CD14-positive monocyte (primary cell): ENCODE results near the gene EEFSEC. TPM values are rescaled to one million over a fixed set of nuclear protein-coding genes. Genes with fewer than 3 reads are reported as not detected.

ENCODE experiments used
- DNase-seq, 3 donors: peaks; one replicate each; pipeline ENCODE4 v3.0.0-alpha.2; 2011 to 2022
- H2AFZ ChIP-seq: 2 replicates; pipeline ENCODE4 v1.6.0; 2012; ENCODE audit warnings: mild to moderate bottlenecking, low read depth, low read length, inconsistent platforms; ENCODE audit not compliant: insufficient read depth, poor library complexity, severe bottlenecking
- H3K27ac ChIP-seq, 2 donors: 1 replicate in 1 of 2; 2 replicates in 1 of 2; pipeline ENCODE4 v1.5.1; 2012 to 2013; ENCODE audit warnings: low read length in 2 of 2, control low read depth in 1 of 2, inconsistent platforms in 1 of 2, low read depth in 1 of 2, mild to moderate bottlenecking in 1 of 2
- H3K27me3 ChIP-seq, 2 donors: one replicate each; pipeline versions ENCODE4 v1.6.0 to v1.6.1; 2011 to 2013; ENCODE audit warnings: low read length in 2 of 2; ENCODE audit not compliant: control insufficient read depth in 2 of 2, insufficient read depth in 2 of 2
- H3K36me3 ChIP-seq, 2 donors: replicated peaks in 1 of 2; 1 replicate in 1 of 2; 2 replicates in 1 of 2; pipeline versions ENCODE4 v1.5.1 to v1.6.1; 2012 to 2013; ENCODE audit warnings: low read length in 2 of 2, control low read depth in 1 of 2, inconsistent platforms in 1 of 2, mild to moderate bottlenecking in 1 of 2; ENCODE audit not compliant: insufficient read depth in 2 of 2, control insufficient read depth in 1 of 2
- H3K4me1 ChIP-seq, 2 donors: 1 replicate in 1 of 2; 2 replicates in 1 of 2; pipeline versions ENCODE4 v1.5.1 to v1.6.1; 2012 to 2013; ENCODE audit warnings: low read length in 2 of 2, control low read depth in 1 of 2, inconsistent platforms in 1 of 2, mild to moderate bottlenecking in 1 of 2, moderate library complexity in 1 of 2; ENCODE audit not compliant: insufficient read depth in 2 of 2, control insufficient read depth in 1 of 2
- H3K4me2 ChIP-seq: replicated peaks from 2 replicates; pipeline ENCODE3; 2012; ENCODE audit warnings: low read length, moderate library complexity, mild to moderate bottlenecking; ENCODE audit not compliant: poor library complexity, severe bottlenecking; ENCODE audit errors: extremely low read depth
- H3K4me3 ChIP-seq, 3 experiments: fragments of 200-600 bp in 1 of 3; sonication (generic) in 1 of 3; replicated peaks in 1 of 3; 1 replicate in 2 of 3; 2 replicates in 1 of 3; pipeline ENCODE4 v1.5.1; 2011 to 2013; ENCODE audit warnings: low read length in 3 of 3, mild to moderate bottlenecking in 3 of 3, control low read depth in 2 of 3, low read depth in 2 of 3, inconsistent platforms in 1 of 3, moderate library complexity in 1 of 3
- H3K79me2 ChIP-seq: 2 replicates; pipeline ENCODE4 v1.6.0; 2012; ENCODE audit warnings: mild to moderate bottlenecking, control low read depth, inconsistent platforms, low read length, moderate library complexity; ENCODE audit not compliant: insufficient read depth
- H3K9ac ChIP-seq: 2 replicates; pipeline ENCODE4 v1.6.0; 2017; ENCODE audit warnings: low read length, mild to moderate bottlenecking; ENCODE audit not compliant: insufficient read depth, poor library complexity, severe bottlenecking
- H3K9me3 ChIP-seq, 2 donors: replicated peaks in 1 of 2; 1 replicate in 1 of 2; 2 replicates in 1 of 2; pipeline versions ENCODE4 v1.5.1 to v1.6.1; 2012 to 2013; ENCODE audit warnings: low read length in 2 of 2, control low read depth in 1 of 2; ENCODE audit not compliant: control insufficient read depth in 1 of 2, insufficient read depth in 1 of 2
- H4K20me1 ChIP-seq: 2 replicates; pipeline ENCODE4 v1.6.0; 2012; ENCODE audit warnings: mild to moderate bottlenecking, low read length, control low read depth, moderate library complexity; ENCODE audit not compliant: insufficient read depth
- H3K27ac Mint-ChIP-seq, 7 donors: one replicate each; pipeline ENCODE4 v1.8.0; 2020; ENCODE audit warnings: mild to moderate bottlenecking in 7 of 7, mixed read lengths in 7 of 7, moderate library complexity in 6 of 7, inconsistent platforms in 2 of 7
- H3K27me3 Mint-ChIP-seq, 3 donors: one replicate each; pipeline ENCODE4 v1.8.0; 2021 to 2022; ENCODE audit warnings: low read depth in 3 of 3, mild to moderate bottlenecking in 3 of 3, mixed read lengths in 3 of 3, moderate library complexity in 3 of 3, inconsistent platforms in 1 of 3
- H3K36me3 Mint-ChIP-seq, 2 donors: one replicate each; pipeline ENCODE4 v1.8.0; 2020; ENCODE audit warnings: mixed read lengths in 2 of 2, inconsistent platforms in 1 of 2, mild to moderate bottlenecking in 1 of 2
- H3K4me1 Mint-ChIP-seq: one replicate; pipeline ENCODE4 v1.8.0; 2020; ENCODE audit warnings: mild to moderate bottlenecking, mixed read lengths
- H3K4me3 Mint-ChIP-seq, 2 donors: one replicate each; pipeline ENCODE4 v1.8.0; 2020; ENCODE audit warnings: mild to moderate bottlenecking in 2 of 2, mixed read lengths in 2 of 2, moderate library complexity in 1 of 2
- H3K9me3 Mint-ChIP-seq, 7 donors: one replicate each; pipeline ENCODE4 v1.8.0; 2020 to 2022; ENCODE audit warnings: mixed read lengths in 7 of 7, mild to moderate bottlenecking in 6 of 7, moderate library complexity in 6 of 7, inconsistent platforms in 2 of 7
- CTCF ChIP-seq: fragments of 200-600 bp; IDR thresholded peaks from one replicate; pipeline ENCODE4 v1.8.0; 2022; ENCODE audit warnings: antibody characterized with exemption, mild to moderate bottlenecking
- WGBS: methylation state at CpG from one replicate; pipeline ENCODE4 v1.1.5; 2013; ENCODE audit warnings: missing lambda C conversion rate; ENCODE audit not compliant: insufficient coverage; 5-methylcytosine and 5-hydroxymethylcytosine counted together
- intact Hi-C, 2 donors: fragments of 100-400 bp; cut with micrococcal nuclease; formaldehyde crosslinking; loops; one replicate each; pipeline versions ENCODE4 v1.15.0 to v1.15.1; 2023
- polyA plus RNA-seq, 3 donors: library from polyadenylated mRNA; depleted of rRNA in 1 of 3; unstranded in 2 of 3; stranded (reverse) in 1 of 3; fragments of 300-500 nt in 2 of 3; fragments of >200 nt in 1 of 3; fragmentation: Illumina TruSeq in 2 of 3; gene quantifications; 1 replicate in 2 of 3; 2 replicates in 1 of 3; pipeline ENCODE4 v1.2.3, GENCODE V29; 2012 to 2021

EEFSEC gene
- polyA plus RNA-seq, 3 donors = 13.3 to 14.9 (median 14.9) TPM

GRCh38 chr3:128241741-128242140 is 88.5 kb downstream of the EEFSEC start:
- Histone ChIP-seq H3K79me2 (no peaks in the 10 kb centered on the region), H3K9ac (no peak overlapping the region), H4K20me1 (peaks cover 17% of the 10 kb centered on the region), H3K27ac (no peak overlapping the region), H3K4me3 (no peak overlapping the region), H3K4me2 (no peak overlapping the region), H3K27me3 (no peaks in the 10 kb centered on the region), H3K4me1 (peaks cover 6 to 11% of the 10 kb centered on the region in 2 donors), H3K36me3 (peaks cover 3% of the 10 kb centered on the region in 2 donors), H3K9me3 (no peaks in the 10 kb centered on the region), H2AFZ (no peak overlapping the region)
- Mint-ChIP-seq H3K4me1 (peaks cover 23% of the 10 kb centered on the region), H3K27me3 (peaks cover 0 to 2% (median 0%) of the 10 kb centered on the region in 3 donors), H3K4me3 (no peak overlapping the region), H3K36me3 (peaks cover 10 to 15% of the 10 kb centered on the region in 2 donors), H3K9me3 (no peaks in the 10 kb centered on the region), H3K27ac (peak overlapping the region in 1 of 7 donors; percentile 34)
- intact Hi-C loops = no loop called here
- DNase-seq = no peak
- WGBS = no CpG with 5 or more reads among the region's 5 CpGs
- TF ChIP-seq CTCF = no peak

- 56% methylated on average over 10 of the region's 13 CpGs for WGBS
- Mint-ChIP-seq H3K27me3 (peaks cover 0 to under 1% (median 0%) of the 10 kb centered on the region in 3 donors), H3K4me1 (peaks cover 18% of the 10 kb centered on the region), H3K9me3 (no peaks in the 10 kb centered on the region), H3K36me3 (peaks cover 23 to 27% of the 10 kb centered on the region in 2 donors), H3K4me3 (no peak overlapping the region), H3K27ac (peak overlapping the region; percentile 28 to 77 (median 53))
- peak overlapping the region in 1 of 2 donors; percentile 71 for H3K27ac ChIP-seq
- peaks cover 16% of the 10 kb centered on the region in 2 donors for H3K36me3 ChIP-seq
- no peak overlapping the region for H3K9ac ChIP-seq
- intact Hi-C loops = no loop called here
- H3K9me3 ChIP-seq = no peaks in the 10 kb centered on the region
- peaks cover 6 to 11% of the 10 kb centered on the region in 2 donors for H3K4me1 ChIP-seq
- TF ChIP-seq CTCF = no peak
- DNase-seq = peak; percentile 42 to 69 (median 54)
- H3K79me2 ChIP-seq = no peaks in the 10 kb centered on the region
- no peaks in the 10 kb centered on the region for H3K27me3 ChIP-seq
- peaks cover 17% of the 10 kb centered on the region for H4K20me1 ChIP-seq
- peak overlapping the region in 1 of 3 experiments; percentile 6 for H3K4me3 ChIP-seq
- no peak overlapping the region for H2AFZ ChIP-seq
- H3K4me2 ChIP-seq = peak overlapping the region; percentile 2
These were observed 89.7 kb downstream of the EEFSEC start for GRCh38 chr3:128242818-128243601.
